ENCODE results near the gene SNCA. TPM values are rescaled to one million over a fixed set of nuclear protein-coding genes. Genes with fewer than 3 reads are reported as not detected.

The SNCA gene
- total RNA-seq, 4 donors from 2014 or later: 11.6 to 27.4 (median 19.3) TPM

DNA sequence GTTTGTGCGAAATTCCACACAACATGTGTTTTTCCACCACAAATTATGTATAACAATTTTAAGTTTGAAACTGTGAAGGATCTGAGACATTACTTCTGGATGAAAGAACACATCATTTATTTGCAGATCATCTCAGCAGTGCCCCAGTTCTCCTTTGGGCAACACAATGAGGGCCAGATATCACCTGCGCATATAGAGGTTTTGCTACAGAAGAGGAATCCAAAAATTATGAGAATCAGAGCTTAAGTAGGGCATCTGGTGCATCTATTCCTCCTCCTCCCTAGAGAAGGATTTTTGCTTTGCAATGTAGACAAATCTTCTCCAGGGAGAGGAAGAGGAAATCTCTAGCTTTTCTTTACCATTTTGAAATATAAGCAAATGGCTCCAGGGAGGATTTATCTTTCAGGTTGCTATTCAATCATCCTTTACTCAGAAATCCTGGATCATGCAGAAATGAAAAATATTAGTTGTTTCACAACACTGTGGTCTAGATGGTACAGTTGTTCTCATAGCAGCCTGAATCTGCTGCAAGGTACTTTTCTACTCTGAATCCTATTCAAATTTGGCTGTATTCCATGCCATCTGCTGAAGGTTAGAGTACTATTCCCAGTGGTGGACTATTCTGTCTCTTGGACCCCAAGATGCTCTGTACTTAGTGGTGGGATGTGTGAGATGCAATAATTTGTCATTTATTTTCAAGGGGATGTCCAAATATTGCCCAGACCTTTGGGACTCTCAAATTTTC lies 132.1 kb downstream of the SNCA start:
- Histone ChIP-seq H3K4me3 (no peak overlapping the region), H3K9me3 (peaks cover 4% of the 10 kb centered on the region), H3K27me3 (no peaks in the 10 kb centered on the region), H3K36me3 (no peaks in the 10 kb centered on the region), H3K4me1 (no peaks in the 10 kb centered on the region), H3K27ac (no peak overlapping the region)
- DNase-seq (ENCODE audit: low spot score in 2 of 2): no peak
- 87% methylated on average over 2 of the region's 2 CpGs for WGBS
- TF ChIP-seq POLR2A (IDR thresholded peaks at IDR 0.05) (no peak), EP300 (IDR thresholded peaks at IDR 0.05) (no peak), POLR2AphosphoS5 (IDR thresholded peaks at IDR 0.05) (no peak)
- TF ChIP-seq, protein P1, sequence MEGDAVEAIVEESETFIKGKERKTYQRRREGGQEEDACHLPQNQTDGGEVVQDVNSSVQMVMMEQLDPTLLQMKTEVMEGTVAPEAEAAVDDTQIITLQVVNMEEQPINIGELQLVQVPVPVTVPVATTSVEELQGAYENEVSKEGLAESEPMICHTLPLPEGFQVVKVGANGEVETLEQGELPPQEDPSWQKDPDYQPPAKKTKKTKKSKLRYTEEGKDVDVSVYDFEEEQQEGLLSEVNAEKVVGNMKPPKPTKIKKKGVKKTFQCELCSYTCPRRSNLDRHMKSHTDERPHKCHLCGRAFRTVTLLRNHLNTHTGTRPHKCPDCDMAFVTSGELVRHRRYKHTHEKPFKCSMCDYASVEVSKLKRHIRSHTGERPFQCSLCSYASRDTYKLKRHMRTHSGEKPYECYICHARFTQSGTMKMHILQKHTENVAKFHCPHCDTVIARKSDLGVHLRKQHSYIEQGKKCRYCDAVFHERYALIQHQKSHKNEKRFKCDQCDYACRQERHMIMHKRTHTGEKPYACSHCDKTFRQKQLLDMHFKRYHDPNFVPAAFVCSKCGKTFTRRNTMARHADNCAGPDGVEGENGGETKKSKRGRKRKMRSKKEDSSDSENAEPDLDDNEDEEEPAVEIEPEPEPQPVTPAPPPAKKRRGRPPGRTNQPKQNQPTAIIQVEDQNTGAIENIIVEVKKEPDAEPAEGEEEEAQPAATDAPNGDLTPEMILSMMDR (IDR thresholded peaks at IDR 0.05): no peak

DNA sequence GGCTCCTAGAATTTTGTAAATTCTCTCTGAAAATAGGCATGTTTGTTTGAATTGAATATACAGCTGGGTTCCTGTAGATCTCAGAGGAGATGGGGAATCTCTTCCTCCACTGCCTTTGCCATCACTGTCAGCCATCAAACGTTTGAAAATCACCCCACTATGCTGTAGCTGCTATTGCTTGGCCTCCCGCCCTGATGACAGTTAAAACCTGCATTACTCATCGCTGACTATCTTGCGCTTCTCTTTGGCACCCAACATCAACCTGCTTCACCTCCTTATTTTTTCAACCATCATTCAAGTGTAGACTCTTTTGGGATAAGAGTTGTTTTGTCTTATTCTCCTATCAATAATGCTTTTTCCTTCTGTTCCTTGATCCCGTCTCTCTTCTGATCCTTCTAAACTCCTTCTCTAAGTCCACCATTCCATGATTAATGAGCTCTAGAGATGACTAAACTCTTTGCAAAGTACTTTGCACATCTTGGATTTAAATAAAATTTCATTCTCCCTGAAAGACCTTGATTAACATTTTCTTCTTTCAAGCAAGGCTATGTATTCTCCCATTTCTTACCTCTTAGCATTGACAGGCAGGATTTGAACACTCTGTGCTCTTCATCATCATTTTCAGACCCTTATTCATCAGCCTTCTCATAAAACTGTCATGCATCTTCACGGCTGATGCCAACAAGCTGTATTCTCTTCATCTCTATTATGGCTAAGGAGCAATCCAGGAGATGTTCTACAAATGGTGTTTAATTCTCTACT lies 133.0 kb downstream of the SNCA start:
- no peaks in the 10 kb centered on the region for H3K4me1 ChIP-seq
- H3K4me3 ChIP-seq: no peak overlapping the region
- no peak for DNase-seq (ENCODE audit: low spot score in 2 of 2)
- H3K27me3 ChIP-seq: no peaks in the 10 kb centered on the region
- TF ChIP-seq, protein P1 (IDR thresholded peaks at IDR 0.05): no peak
- TF ChIP-seq POLR2A (IDR thresholded peaks at IDR 0.05) (no peak), EP300 (IDR thresholded peaks at IDR 0.05) (no peak), POLR2AphosphoS5 (IDR thresholded peaks at IDR 0.05) (no peak)
- H3K36me3 ChIP-seq: no peaks in the 10 kb centered on the region
- H3K27ac ChIP-seq: no peak overlapping the region
- 62% methylated on average over 6 of the region's 6 CpGs for WGBS
- H3K9me3 ChIP-seq: peaks cover 4% of the 10 kb centered on the region

DNA sequence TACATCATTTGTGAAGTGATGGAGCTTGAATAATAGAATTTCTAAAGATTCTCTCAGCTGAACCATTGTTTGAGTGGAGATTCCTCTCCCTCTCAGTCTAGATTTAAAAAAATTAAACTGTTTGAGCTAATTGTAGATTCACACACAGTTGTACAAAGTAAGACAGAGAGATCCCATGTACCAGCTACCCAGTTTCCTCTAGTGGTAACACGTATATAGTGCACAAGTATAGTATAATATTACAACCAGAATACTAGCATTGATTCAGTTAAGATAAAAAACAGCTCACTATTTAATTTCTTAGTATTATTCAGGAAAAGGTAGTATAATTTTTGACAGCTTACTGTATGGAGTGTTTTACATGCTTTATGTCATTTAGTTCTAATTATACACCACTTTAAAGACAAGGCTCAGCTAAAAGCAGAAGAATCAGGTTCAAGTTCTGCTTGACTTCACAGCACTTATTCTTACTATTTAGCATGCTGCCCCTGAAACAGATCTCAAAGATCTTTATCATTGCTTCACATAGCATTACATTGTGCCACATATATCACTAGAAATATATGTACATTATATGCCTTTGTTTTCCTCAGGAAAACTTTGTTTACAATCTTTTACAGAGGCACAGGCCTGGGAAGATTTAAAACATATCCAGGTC lies 136.1 kb downstream of the SNCA start:
- TF ChIP-seq EP300 (IDR thresholded peaks at IDR 0.05) (no peak), POLR2A (IDR thresholded peaks at IDR 0.05) (no peak)
- H3K4me3 ChIP-seq: no peak overlapping the region
- H3K27me3 ChIP-seq: no peaks in the 10 kb centered on the region
- no peaks in the 10 kb centered on the region for H3K4me1 ChIP-seq
- H3K27ac ChIP-seq: no peak overlapping the region
- H3K9me3 ChIP-seq: peaks cover 4% of the 10 kb centered on the region
- 88% methylated on average over 1 of the region's 1 CpG for WGBS
- no peak for DNase-seq (ENCODE audit: low spot score in 2 of 2)
- H3K36me3 ChIP-seq: no peaks in the 10 kb centered on the region

DNA sequence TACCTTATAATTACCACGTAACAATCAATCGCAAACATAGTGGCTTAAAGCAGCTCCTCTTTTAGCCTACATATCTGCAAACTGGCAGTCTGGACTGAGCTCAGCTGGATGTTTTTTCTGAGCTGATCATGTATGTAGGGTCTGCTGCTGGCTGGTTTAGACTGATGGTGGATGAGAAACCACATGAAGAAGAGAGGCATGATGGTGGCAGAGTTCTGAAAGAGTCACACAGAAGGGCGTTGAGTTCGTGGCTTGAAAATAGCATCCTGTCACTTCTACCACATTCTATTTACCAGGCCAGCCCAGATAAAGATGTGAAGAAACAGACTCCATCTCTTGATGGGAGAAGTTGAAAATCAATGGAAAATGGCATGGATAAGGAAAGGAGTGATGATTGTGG lies 151.3 kb downstream of the SNCA start:
- no peaks in the 10 kb centered on the region for H3K4me1 ChIP-seq
- no peak overlapping the region for H3K4me3 ChIP-seq
- WGBS: 91% methylated on average over 4 of the region's 4 CpGs
- H3K27ac ChIP-seq: no peak overlapping the region
- no peaks in the 10 kb centered on the region for H3K9me3 ChIP-seq
- DNase-seq (ENCODE audit: low spot score in 2 of 2): no peak
- H3K36me3 ChIP-seq: no peaks in the 10 kb centered on the region
- TF ChIP-seq EP300 (IDR thresholded peaks at IDR 0.05): no peak
- TF ChIP-seq, protein P1 (IDR thresholded peaks at IDR 0.05): no peak
- no peak for TF ChIP-seq POLR2A (IDR thresholded peaks at IDR 0.05)
- TF ChIP-seq POLR2AphosphoS5 (IDR thresholded peaks at IDR 0.05): no peak
- no peaks in the 10 kb centered on the region for H3K27me3 ChIP-seq

DNA sequence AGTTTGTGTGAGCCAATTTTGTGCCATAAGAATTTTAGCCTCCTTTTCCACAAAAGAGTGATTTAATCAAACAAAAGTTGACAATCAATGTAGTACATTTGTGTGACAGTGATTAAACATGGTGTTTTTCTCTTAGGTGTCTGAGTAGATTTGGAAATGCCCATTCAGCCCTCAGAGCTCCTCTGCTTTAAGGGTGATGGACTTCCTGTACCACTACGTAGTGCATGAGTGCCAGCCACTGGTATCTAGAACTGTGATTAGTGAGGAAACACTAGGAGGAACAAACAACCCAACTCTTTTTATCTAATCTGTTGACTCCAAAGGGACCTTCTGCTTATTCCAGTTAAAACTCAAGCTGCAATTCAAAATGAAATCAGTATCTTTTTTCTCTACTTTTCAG lies 151.7 kb downstream of the SNCA start:
- Histone ChIP-seq H3K27me3 (no peaks in the 10 kb centered on the region), H3K4me3 (no peak overlapping the region), H3K36me3 (no peaks in the 10 kb centered on the region), H3K9me3 (no peaks in the 10 kb centered on the region), H3K27ac (no peak overlapping the region), H3K4me1 (no peaks in the 10 kb centered on the region)
- TF ChIP-seq POLR2AphosphoS5 (IDR thresholded peaks at IDR 0.05): no peak
- no peak for TF ChIP-seq EP300 (IDR thresholded peaks at IDR 0.05)
- TF ChIP-seq, protein P1 (IDR thresholded peaks at IDR 0.05): no peak
- no peak for TF ChIP-seq POLR2A (IDR thresholded peaks at IDR 0.05)
- DNase-seq (ENCODE audit: low spot score in 2 of 2): no peak
- 76% methylated on average over 1 of the region's 1 CpG for WGBS
